ENCODE measurements around the gene ZNF534. TPM values are rescaled to one million over a fixed set of nuclear protein-coding genes. Genes with fewer than 3 reads are reported as not detected.

The ZNF534 gene
- not detected in 2 replicates for total RNA-seq

GRCh38 chr19:52428937-52429336 lies at the start of gene ZNF534:
TSS of gene ZNF534 (plus strand) at chr19:52429148. CDS start at chr19:52431475, 2,327 bp downstream.

GRCh38 chr19:52397310-52398080 lies 31.5 kb upstream of the ZNF534 start, which contains the start of gene ZNF528:
TSS of gene ZNF528 (plus strand) at chr19:52397849. CDS start at chr19:52402014, 4,165 bp downstream.

GRCh38 chr19:52453324-52454094 lies 24.6 kb downstream of the ZNF534 start, which contains the start of gene ZNF578:
TSS of gene ZNF578 (plus strand) at chr19:52453553. CDS start at chr19:52501846, 48,293 bp downstream.

Small RNA genes lying within 50 kb of the gene (small RNA-seq; reads per million reads assigned to genes)
- not detected for gene AC010332.1

Other genes starting within 250 kb of the ZNF534 start
- gene PPP2R1A, start 239.1 kb upstream of the ZNF534 start, total RNA-seq = 199 and 329 TPM in 2 replicates
- gene ZNF766, start 159.6 kb upstream of the ZNF534 start, total RNA-seq = 13.2 and 16.1 TPM in 2 replicates
- gene ZNF480, start 132.0 kb upstream of the ZNF534 start, total RNA-seq = 8.2 and 11.4 TPM in 2 replicates
- gene ZNF610, start 92.9 kb upstream of the ZNF534 start, total RNA-seq = 0.98 and 3.5 TPM in 2 replicates
- gene ZNF880, start 59.2 kb upstream of the ZNF534 start, total RNA-seq = 29.0 and 35.3 TPM in 2 replicates
- gene ZNF528, start 31.3 kb upstream of the ZNF534 start, total RNA-seq = 21.6 and 25.1 TPM in 2 replicates
- gene ZNF578, start 24.4 kb downstream of the ZNF534 start, total RNA-seq = 3.4 and 6.3 TPM in 2 replicates
- 17.8 and 20.4 TPM in 2 replicates for gene ZNF808, start 98.5 kb downstream of the ZNF534 start, total RNA-seq
- 17.7 and 17.8 TPM in 2 replicates for gene ZNF701, start 141.1 kb downstream of the ZNF534 start, total RNA-seq
- 48.3 and 110 TPM in 2 replicates for gene ZNF83, start 209.2 kb downstream of the ZNF534 start, total RNA-seq